H9 (cell line): Measurements from ENCODE around the gene RNF157. TPM values are rescaled to one million over a fixed set of nuclear protein-coding genes. Genes with fewer than 3 reads are reported as not detected.

Experiments used
- DNase-seq: peaks from one replicate; pipeline ENCODE4 v3.0.0-alpha.2; 2017
- H2AFZ ChIP-seq: one replicate; pipeline ENCODE4 v1.6.1; 2013; ENCODE audit warnings: mild to moderate bottlenecking, low read length, control low read depth, moderate library complexity
- H2AK5ac ChIP-seq: 2 replicates; pipeline ENCODE4 v1.6.1; 2013; ENCODE audit warnings: low read length, control low read depth, mixed read lengths; ENCODE audit not compliant: insufficient read length
- H2BK120ac ChIP-seq: one replicate; pipeline ENCODE4 v1.6.1; 2013; ENCODE audit warnings: low read depth, mild to moderate bottlenecking, low read length, control low read depth, inconsistent platforms; ENCODE audit not compliant: poor library complexity, severe bottlenecking
- H2BK12ac ChIP-seq: 2 replicates; pipeline ENCODE4 v1.6.1; 2013; ENCODE audit warnings: low read length, control low read depth, mixed read lengths, low read depth; ENCODE audit not compliant: insufficient read length
- H2BK15ac ChIP-seq: 2 replicates; pipeline ENCODE4 v1.6.1; 2013; ENCODE audit warnings: low read depth, low read length, control low read depth
- H2BK20ac ChIP-seq: one replicate; pipeline ENCODE4 v1.6.1; 2013; ENCODE audit warnings: low read depth, mild to moderate bottlenecking, low read length, control low read depth, inconsistent platforms; ENCODE audit not compliant: poor library complexity, severe bottlenecking
- H2BK5ac ChIP-seq: 2 replicates; pipeline ENCODE4 v1.6.1; 2013; ENCODE audit warnings: low read length, control low read depth, mixed read lengths; ENCODE audit not compliant: insufficient read length
- H3K14ac ChIP-seq: 2 replicates; pipeline ENCODE4 v1.6.1; 2013; ENCODE audit warnings: low read length, control low read depth; ENCODE audit not compliant: insufficient read depth
- H3K18ac ChIP-seq: 2 replicates; pipeline ENCODE4 v1.6.1; 2013; ENCODE audit warnings: low read depth, mild to moderate bottlenecking, mixed read lengths, low read length, control low read depth; ENCODE audit not compliant: insufficient read length
- H3K23ac ChIP-seq: 2 replicates; pipeline ENCODE4 v1.6.1; 2013; ENCODE audit warnings: low read length, control low read depth, mixed read lengths, low read depth; ENCODE audit not compliant: insufficient read length
- H3K23me2 ChIP-seq: 2 replicates; pipeline ENCODE4 v1.6.1; 2013; ENCODE audit warnings: low read depth, mild to moderate bottlenecking, mixed read lengths, low read length, control low read depth; ENCODE audit not compliant: insufficient read length, poor library complexity, severe bottlenecking
- H3K27ac ChIP-seq: 2 replicates; pipeline ENCODE4 v1.5.1; 2013; ENCODE audit warnings: low read length, control low read depth, mixed read lengths, low read depth; ENCODE audit not compliant: insufficient read length
- H3K27me3 ChIP-seq: 2 replicates; pipeline ENCODE4 v1.6.1; 2013; ENCODE audit warnings: low read length, control low read depth, inconsistent platforms; ENCODE audit not compliant: insufficient read depth
- H3K4ac ChIP-seq: 2 replicates; pipeline ENCODE4 v1.6.1; 2013; ENCODE audit warnings: low read depth, mild to moderate bottlenecking, control low read depth, inconsistent platforms, low read length, moderate library complexity
- H3K4me1 ChIP-seq: 2 replicates; pipeline ENCODE4 v1.6.1; 2013; ENCODE audit warnings: low read length, control low read depth, inconsistent platforms; ENCODE audit not compliant: insufficient read depth
- H3K4me2 ChIP-seq: 2 replicates; pipeline ENCODE4 v1.6.1; 2013; ENCODE audit warnings: low read length, control low read depth, mixed read lengths; ENCODE audit not compliant: insufficient read length, insufficient read depth
- H3K56ac ChIP-seq: 2 replicates; pipeline ENCODE4 v1.6.1; 2013; ENCODE audit warnings: low read depth, mild to moderate bottlenecking, mixed read lengths, low read length, control low read depth; ENCODE audit not compliant: insufficient read length
- H3K79me1 ChIP-seq: 2 replicates; pipeline ENCODE4 v1.6.1; 2013; ENCODE audit warnings: low read depth, mild to moderate bottlenecking, moderate library complexity, low read length, control low read depth, inconsistent platforms; ENCODE audit not compliant: insufficient read depth, poor library complexity, severe bottlenecking
- H3K79me2 ChIP-seq: 2 replicates; pipeline ENCODE4 v1.6.1; 2013; ENCODE audit warnings: low read length, control low read depth, inconsistent platforms; ENCODE audit not compliant: insufficient read depth
- H3K9ac ChIP-seq: 2 replicates; pipeline ENCODE4 v1.6.1; 2013; ENCODE audit warnings: low read length, control low read depth, mixed read lengths; ENCODE audit not compliant: insufficient read length; ENCODE audit errors: extremely low read depth
- H3K9me3 ChIP-seq: one replicate; pipeline ENCODE4 v1.6.1; 2013; ENCODE audit warnings: low read depth, low read length, inconsistent platforms; ENCODE audit not compliant: control insufficient read depth
- H3T11ph ChIP-seq: one replicate; pipeline ENCODE4 v1.6.1; 2013; ENCODE audit warnings: mild to moderate bottlenecking, low read length, control low read depth, inconsistent platforms
- H4K20me1 ChIP-seq: one replicate; pipeline ENCODE4 v1.6.1; 2013; ENCODE audit not compliant: control insufficient read depth, insufficient read length, insufficient read depth
- H4K5ac ChIP-seq: 2 replicates; pipeline ENCODE4 v1.6.1; 2013; ENCODE audit warnings: low read depth, mild to moderate bottlenecking, mixed read lengths, low read length, control low read depth; ENCODE audit not compliant: insufficient read length
- H4K8ac ChIP-seq: replicated peaks from 2 replicates; pipeline ENCODE4 v1.6.1; 2013; ENCODE audit warnings: low read length, control low read depth, mixed read lengths, low read depth; ENCODE audit not compliant: insufficient read length
- H4K91ac ChIP-seq: 2 replicates; pipeline ENCODE4 v1.6.1; 2013; ENCODE audit warnings: low read depth, mild to moderate bottlenecking, moderate library complexity, mixed read lengths, low read length, control low read depth; ENCODE audit not compliant: insufficient read length
- H3K27ac Mint-ChIP-seq, 3 experiments: 2 replicates in 2 of 3; 3 replicates in 1 of 3; pipeline ENCODE4 v1.8.0; 2020 to 2021; ENCODE audit warnings: mixed read lengths in 3 of 3, mild to moderate bottlenecking in 1 of 3, moderate library complexity in 1 of 3
- H3K27me3 Mint-ChIP-seq: 2 replicates; pipeline ENCODE4 v1.8.0; 2021; ENCODE audit warnings: low read depth, mild to moderate bottlenecking, moderate library complexity, mixed read lengths
- H3K36me3 Mint-ChIP-seq, 3 experiments: 2 replicates in 2 of 3; 3 replicates in 1 of 3; pipeline ENCODE4 v1.8.0; 2020 to 2021; ENCODE audit warnings: low read depth in 3 of 3, mixed read lengths in 3 of 3; ENCODE audit not compliant: insufficient read depth in 1 of 3
- H3K4me1 Mint-ChIP-seq, 2 experiments: 2 replicates each; pipeline ENCODE4 v1.8.0; 2020; ENCODE audit warnings: mixed read lengths in 2 of 2
- H3K4me3 Mint-ChIP-seq, 2 experiments: 2 replicates in 1 of 2; 3 replicates in 1 of 2; pipeline ENCODE4 v1.8.0; 2020 to 2021; ENCODE audit warnings: mild to moderate bottlenecking in 2 of 2, mixed read lengths in 2 of 2, moderate library complexity in 1 of 2
- H3K9me3 Mint-ChIP-seq, 2 experiments: 2 replicates in 1 of 2; 3 replicates in 1 of 2; pipeline ENCODE4 v1.8.0; 2020; ENCODE audit warnings: mild to moderate bottlenecking in 2 of 2, mixed read lengths in 2 of 2, moderate library complexity in 1 of 2
- WGBS: extraction: QIAGEN DNeasy Blood & Tissue Kit; methylation state at CpG from one replicate; pipeline ENCODE4 v1.1.7; 2013; ENCODE audit warnings: missing lambda C conversion rate, low lambda C conversion rate, mixed read lengths; ENCODE audit not compliant: insufficient read length; ENCODE audit errors: extremely low coverage; 5-methylcytosine and 5-hydroxymethylcytosine counted together
- total RNA-seq: library from RNA; stranded (reverse); gene quantifications from 2 replicates; pipeline ENCODE4 v1.2.1, GENCODE V29; 2021
- TF ChIP-seq, protein P1 (sequence below): fragments of 200-600 bp; sonication (generic); conservative IDR thresholded peaks from 3 replicates; pipeline ENCODE4 v1.8.0; 2021; ENCODE audit warnings: antibody characterized with exemption, mild to moderate bottlenecking

The RNF157 gene
- total RNA-seq, 1 experiment from 2014 or later = 9.9 TPM

DNA sequence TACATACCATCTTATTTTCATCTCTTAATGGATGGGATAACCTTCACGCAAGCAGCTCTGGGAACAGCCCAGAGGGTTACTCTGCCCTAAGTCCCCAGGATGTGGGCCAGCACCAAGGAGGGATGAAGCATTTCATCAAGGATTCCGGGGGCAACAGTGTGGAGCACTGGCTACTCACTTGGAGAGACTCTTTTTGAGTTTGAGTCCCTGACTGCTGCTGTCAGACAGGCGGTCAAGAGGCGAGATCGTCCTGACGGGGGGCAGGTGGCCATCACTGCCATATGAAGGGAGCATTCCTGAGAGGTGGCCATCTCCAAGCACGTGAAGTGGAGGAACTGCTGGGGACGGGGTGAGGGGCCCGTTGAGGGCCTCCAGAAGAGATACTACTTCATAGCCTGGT, 81.1 kb downstream of the RNF157 start:
- TF ChIP-seq, protein P1, sequence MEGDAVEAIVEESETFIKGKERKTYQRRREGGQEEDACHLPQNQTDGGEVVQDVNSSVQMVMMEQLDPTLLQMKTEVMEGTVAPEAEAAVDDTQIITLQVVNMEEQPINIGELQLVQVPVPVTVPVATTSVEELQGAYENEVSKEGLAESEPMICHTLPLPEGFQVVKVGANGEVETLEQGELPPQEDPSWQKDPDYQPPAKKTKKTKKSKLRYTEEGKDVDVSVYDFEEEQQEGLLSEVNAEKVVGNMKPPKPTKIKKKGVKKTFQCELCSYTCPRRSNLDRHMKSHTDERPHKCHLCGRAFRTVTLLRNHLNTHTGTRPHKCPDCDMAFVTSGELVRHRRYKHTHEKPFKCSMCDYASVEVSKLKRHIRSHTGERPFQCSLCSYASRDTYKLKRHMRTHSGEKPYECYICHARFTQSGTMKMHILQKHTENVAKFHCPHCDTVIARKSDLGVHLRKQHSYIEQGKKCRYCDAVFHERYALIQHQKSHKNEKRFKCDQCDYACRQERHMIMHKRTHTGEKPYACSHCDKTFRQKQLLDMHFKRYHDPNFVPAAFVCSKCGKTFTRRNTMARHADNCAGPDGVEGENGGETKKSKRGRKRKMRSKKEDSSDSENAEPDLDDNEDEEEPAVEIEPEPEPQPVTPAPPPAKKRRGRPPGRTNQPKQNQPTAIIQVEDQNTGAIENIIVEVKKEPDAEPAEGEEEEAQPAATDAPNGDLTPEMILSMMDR = no peak
- Histone ChIP-seq H4K91ac (no peak overlapping the region), H2BK5ac (no peak overlapping the region), H3K23ac (no peak overlapping the region), H3K27me3 (no peaks in the 10 kb centered on the region), H3K56ac (no peak overlapping the region), H4K5ac (no peak overlapping the region), H2BK120ac (no peak overlapping the region), H2AFZ (no peak overlapping the region), H2BK20ac (no peak overlapping the region), H4K8ac (no peak overlapping the region), H3K14ac (no peak overlapping the region), H3T11ph (no peak overlapping the region), H3K18ac (no peak overlapping the region), H4K20me1 (no peaks in the 10 kb centered on the region), H3K9me3 (no peaks in the 10 kb centered on the region), H3K9ac (no peak overlapping the region), H2AK5ac (no peak overlapping the region), H3K4ac (no peak overlapping the region), H3K79me2 (no peaks in the 10 kb centered on the region), H3K27ac (no peak overlapping the region), H3K4me2 (no peak overlapping the region), H3K23me2 (no peaks in the 10 kb centered on the region), H3K4me1 (no peaks in the 10 kb centered on the region; the same call in 1 of the 2 replicates), H2BK15ac (no peak overlapping the region), H3K79me1 (no peaks in the 10 kb centered on the region), H2BK12ac (no peak overlapping the region)
- no peak for DNase-seq
- Mint-ChIP-seq H3K9me3 (no peaks in the 10 kb centered on the region), H3K36me3 (no peaks in the 10 kb centered on the region; a peak in 1 of 7 replicates), H3K27ac (no peak overlapping the region), H3K4me1 (peaks cover 17 to 34% of the 10 kb centered on the region in 2 experiments), H3K27me3 (no peaks in the 10 kb centered on the region; the same call in 1 of the 2 replicates), H3K4me3 (no peak overlapping the region)
- no CpG with 5 or more reads among the region's 9 CpGs for WGBS
